T-helper 17 cell (primary cell): ENCODE measurements around the gene FMC1. TPM values are rescaled to one million over a fixed set of nuclear protein-coding genes. Genes with fewer than 3 reads are reported as not detected.
"Not testable (repeated sequence)": the region's sequence is repeated elsewhere in the genome, so short reads cannot be mapped to it uniquely, and the experiment has no call there.

Source experiments
- ATAC-seq: fragments of 150-1000 bp; cut with Tn5 transposase; 2 replicates; pipeline ENCODE4 v1.10.0; 2021; ENCODE audit warnings: mild to moderate bottlenecking, moderate library complexity
- DNase-seq, 3 donors: peaks; one replicate each; pipeline versions ENCODE4 v3.0.0 to v3.0.0-alpha.2; 2020 to 2021
- H3K9me3 ChIP-seq: one replicate; pipeline ENCODE4 v1.7.0; 2013; ENCODE audit warnings: low read length, mild to moderate bottlenecking; ENCODE audit not compliant: control insufficient read depth, poor library complexity, severe bottlenecking
- H3K27ac Mint-ChIP-seq: one replicate; pipeline ENCODE4 v1.8.0; 2022; ENCODE audit warnings: mild to moderate bottlenecking, moderate library complexity, mixed read lengths
- H3K27me3 Mint-ChIP-seq: one replicate; pipeline ENCODE4 v1.8.0; 2022; ENCODE audit warnings: mixed read lengths
- H3K36me3 Mint-ChIP-seq: one replicate; pipeline ENCODE4 v1.8.0; 2022; ENCODE audit warnings: low read depth, mixed read lengths
- H3K4me1 Mint-ChIP-seq: one replicate; pipeline ENCODE4 v1.8.0; 2022; ENCODE audit warnings: mild to moderate bottlenecking, mixed read lengths
- H3K4me3 Mint-ChIP-seq: one replicate; pipeline ENCODE4 v1.8.0; 2022; ENCODE audit warnings: mild to moderate bottlenecking, moderate library complexity, mixed read lengths
- total RNA-seq, 4 donors: library from RNA in 2 of 4; stranded (reverse) in 2 of 4; gene quantifications; one replicate each; pipeline ENCODE4 v1.2.3 and lab custom pipeline; 2022 to 2026

The FMC1 gene
- total RNA-seq (1 to 10 TPM; 3.6 to 6.3 TPM), total RNA-seq (lab: John Stamatoyannopoulos, UW) (0.35 to 0.90 reads per million in 2 donors)

GRCh38 chr7:139341058-139341775 is at the start of gene FMC1:
FMC1 (plus strand) TSS chr7:139341337; CDS start chr7:139341385, 48 bp downstream.
- peak; percentile 76 for ATAC-seq
- H3K9me3 ChIP-seq, result no peaks in the 10 kb centered on the region
- Mint-ChIP-seq H3K27ac (peak within 1 kb of the TSS; percentile 95), H3K36me3 (no peaks in the 10 kb centered on the region), H3K4me1 (peaks cover 19% of the 10 kb centered on the region), H3K27me3 (no peaks in the 10 kb centered on the region), H3K4me3 (peak within 1 kb of the TSS; percentile 77)
- DNase-seq, result peak; percentile 70 to 75 (median 75)

GRCh38 chr7:139292821-139293220 is 48.3 kb upstream of the FMC1 start:
- Mint-ChIP-seq H3K4me3 (no peak overlapping the region), H3K4me1 (peaks cover 8% of the 10 kb centered on the region), H3K27me3 (no peaks in the 10 kb centered on the region), H3K36me3 (peaks cover 12% of the 10 kb centered on the region), H3K27ac (peak overlapping the region; percentile 61)
- DNase-seq (no peak), ATAC-seq (no peak)
- no peaks in the 10 kb centered on the region for H3K9me3 ChIP-seq

- H3K9me3 ChIP-seq, result no peaks in the 10 kb centered on the region
- H3K27me3 Mint-ChIP-seq, result no peaks in the 10 kb centered on the region
- no peak for ATAC-seq
- no peak for DNase-seq
- H3K27ac Mint-ChIP-seq, result no peak overlapping the region
- H3K4me3 Mint-ChIP-seq, result no peak overlapping the region
- H3K4me1 Mint-ChIP-seq, result peaks cover 9% of the 10 kb centered on the region
- peaks cover 7% of the 10 kb centered on the region for H3K36me3 Mint-ChIP-seq
Measured at GRCh38 chr7:139293534-139293933, 47.6 kb upstream of the FMC1 start.

- no peaks in the 10 kb centered on the region for H3K9me3 ChIP-seq
Measured at GRCh38 chr7:139294241-139294640, 46.9 kb upstream of the FMC1 start.

GRCh38 chr7:139294951-139295575 is 46.1 kb upstream of the FMC1 start:
- Mint-ChIP-seq H3K36me3 (peaks cover 7% of the 10 kb centered on the region), H3K4me1 (peaks cover 9% of the 10 kb centered on the region), H3K27me3 (no peaks in the 10 kb centered on the region), H3K27ac (no peak overlapping the region), H3K4me3 (no peak overlapping the region)
- ATAC-seq, result no peak
- no peak for DNase-seq
- H3K9me3 ChIP-seq, result no peaks in the 10 kb centered on the region

More at GRCh38 chr7:139294241-139294640, 46.9 kb upstream of the FMC1 start:
- Mint-ChIP-seq H3K27ac (no peak overlapping the region), H3K36me3 (peaks cover 7% of the 10 kb centered on the region), H3K4me3 (no peak overlapping the region), H3K27me3 (no peaks in the 10 kb centered on the region), H3K4me1 (peaks cover 9% of the 10 kb centered on the region)
- DNase-seq (no peak), ATAC-seq (no peak)

GRCh38 chr7:139297795-139298194 is 43.3 kb upstream of the FMC1 start:
- Mint-ChIP-seq H3K27ac (no peak overlapping the region), H3K27me3 (no peaks in the 10 kb centered on the region), H3K36me3 (peaks cover 4% of the 10 kb centered on the region), H3K4me1 (peaks cover 4% of the 10 kb centered on the region), H3K4me3 (no peak overlapping the region)
- H3K9me3 ChIP-seq, result no peaks in the 10 kb centered on the region
- ATAC-seq (no peak), DNase-seq (no peak)

GRCh38 chr7:139299296-139299695 is 41.8 kb upstream of the FMC1 start:
- peaks cover 3% of the 10 kb centered on the region for H3K4me1 Mint-ChIP-seq
- no peak for ATAC-seq
- no peak overlapping the region for H3K27ac Mint-ChIP-seq
- DNase-seq, result no peak
- H3K36me3 Mint-ChIP-seq, result peaks cover 6% of the 10 kb centered on the region
- H3K27me3 Mint-ChIP-seq, result no peaks in the 10 kb centered on the region
- H3K4me3 Mint-ChIP-seq, result no peak overlapping the region
- no peaks in the 10 kb centered on the region for H3K9me3 ChIP-seq

- Mint-ChIP-seq H3K27ac (no peak overlapping the region), H3K4me1 (peaks cover 3% of the 10 kb centered on the region), H3K27me3 (no peaks in the 10 kb centered on the region), H3K4me3 (no peak overlapping the region), H3K36me3 (peaks cover 6% of the 10 kb centered on the region)
- H3K9me3 ChIP-seq, result no peaks in the 10 kb centered on the region
- ATAC-seq, result no peak
- DNase-seq, result no peak
Measured at GRCh38 chr7:139300390-139300789, 40.7 kb upstream of the FMC1 start.

- Mint-ChIP-seq H3K27me3 (no peaks in the 10 kb centered on the region), H3K4me1 (no peaks in the 10 kb centered on the region), H3K27ac (no peak overlapping the region), H3K36me3 (peaks cover 9% of the 10 kb centered on the region), H3K4me3 (no peak overlapping the region)
- DNase-seq (no peak), ATAC-seq (no peak)
- H3K9me3 ChIP-seq, result no peaks in the 10 kb centered on the region
Measured at GRCh38 chr7:139304517-139304916, 36.6 kb upstream of the FMC1 start.

GRCh38 chr7:139317939-139318505 is 23.1 kb upstream of the FMC1 start:
- Mint-ChIP-seq H3K36me3 (no peaks in the 10 kb centered on the region), H3K27ac (no peak overlapping the region), H3K4me1 (no peaks in the 10 kb centered on the region), H3K27me3 (no peaks in the 10 kb centered on the region), H3K4me3 (no peak overlapping the region)
- ATAC-seq, result no peak
- no peak for DNase-seq
- H3K9me3 ChIP-seq, result no peaks in the 10 kb centered on the region

- Mint-ChIP-seq H3K27ac (no peak overlapping the region), H3K4me3 (no peak overlapping the region)
Measured at GRCh38 chr7:139321071-139321745, 19.9 kb upstream of the FMC1 start.

GRCh38 chr7:139324709-139325108 is 16.4 kb upstream of the FMC1 start:
- H3K4me3 Mint-ChIP-seq, H3K4me1 Mint-ChIP-seq, H3K27ac Mint-ChIP-seq, DNase-seq, H3K36me3 Mint-ChIP-seq, H3K27me3 Mint-ChIP-seq, H3K9me3 ChIP-seq, ATAC-seq: not testable (repeated sequence)

More at GRCh38 chr7:139321071-139321745, 19.9 kb upstream of the FMC1 start:
- no peaks in the 10 kb centered on the region for H3K36me3 Mint-ChIP-seq
- H3K9me3 ChIP-seq, result no peaks in the 10 kb centered on the region
- H3K27me3 Mint-ChIP-seq, result no peaks in the 10 kb centered on the region
- no peak for DNase-seq
- no peaks in the 10 kb centered on the region for H3K4me1 Mint-ChIP-seq
- ATAC-seq, result no peak

- Mint-ChIP-seq H3K27me3 (no peaks in the 10 kb centered on the region), H3K4me3 (no peak overlapping the region), H3K36me3 (no peaks in the 10 kb centered on the region), H3K27ac (no peak overlapping the region), H3K4me1 (peaks cover 6% of the 10 kb centered on the region)
- no peaks in the 10 kb centered on the region for H3K9me3 ChIP-seq
- DNase-seq, result no peak
- no peak for ATAC-seq
Measured at GRCh38 chr7:139328375-139328774, 12.8 kb upstream of the FMC1 start.
